Tongue (tissue), 2 donors: ENCODE results near the gene IRF2BP2. TPM values are rescaled to one million over a fixed set of nuclear protein-coding genes. Genes with fewer than 3 reads are reported as not detected.

Experiments used
- DNase-seq: peaks from one replicate; pipeline ENCODE4 v3.0.0-alpha.2; 2015
- total RNA-seq: library from RNA; depleted of rRNA; stranded (reverse); fragments of >200 nt; gene quantifications from one replicate; pipeline ENCODE4 v1.2.3, GENCODE V29; 2014

IRF2BP2 gene
- total RNA-seq, 1 donor from 2014 or later = 135 TPM

GRCh38 chr1:234612352-234613127, 2.6 kb upstream of the IRF2BP2 start:
- peak; percentile 97 for DNase-seq

GRCh38 chr1:234611847-234612351, 1.9 kb upstream of the IRF2BP2 start:
- DNase-seq = peak; percentile 56

- peak; percentile 90 for DNase-seq
These were observed 1.4 kb upstream of the IRF2BP2 start for GRCh38 chr1:234611225-234611846.

- DNase-seq = peak; percentile 98
These were observed 767 bp upstream of the IRF2BP2 start for GRCh38 chr1:234610666-234611224.

DNA sequence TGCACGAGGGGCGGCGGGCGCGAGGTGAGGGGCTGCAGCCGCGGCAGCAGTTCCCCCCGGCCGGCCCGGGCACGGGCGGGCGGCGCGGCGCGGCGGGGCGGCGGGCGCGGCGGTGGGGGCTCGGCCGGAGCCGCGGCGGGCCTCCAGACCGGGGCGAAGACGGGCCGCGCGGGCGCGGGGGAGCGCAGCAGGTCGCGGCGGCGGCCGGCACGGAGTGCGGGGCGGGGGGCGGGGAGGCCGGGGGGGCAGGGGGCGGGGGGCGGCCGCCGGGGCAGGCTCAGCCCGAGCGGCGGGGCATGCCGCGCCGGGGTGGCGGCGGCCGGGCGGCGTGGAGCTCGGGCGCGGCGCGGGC, 311 bp downstream of the IRF2BP2 start:
- no peak for DNase-seq

DNA sequence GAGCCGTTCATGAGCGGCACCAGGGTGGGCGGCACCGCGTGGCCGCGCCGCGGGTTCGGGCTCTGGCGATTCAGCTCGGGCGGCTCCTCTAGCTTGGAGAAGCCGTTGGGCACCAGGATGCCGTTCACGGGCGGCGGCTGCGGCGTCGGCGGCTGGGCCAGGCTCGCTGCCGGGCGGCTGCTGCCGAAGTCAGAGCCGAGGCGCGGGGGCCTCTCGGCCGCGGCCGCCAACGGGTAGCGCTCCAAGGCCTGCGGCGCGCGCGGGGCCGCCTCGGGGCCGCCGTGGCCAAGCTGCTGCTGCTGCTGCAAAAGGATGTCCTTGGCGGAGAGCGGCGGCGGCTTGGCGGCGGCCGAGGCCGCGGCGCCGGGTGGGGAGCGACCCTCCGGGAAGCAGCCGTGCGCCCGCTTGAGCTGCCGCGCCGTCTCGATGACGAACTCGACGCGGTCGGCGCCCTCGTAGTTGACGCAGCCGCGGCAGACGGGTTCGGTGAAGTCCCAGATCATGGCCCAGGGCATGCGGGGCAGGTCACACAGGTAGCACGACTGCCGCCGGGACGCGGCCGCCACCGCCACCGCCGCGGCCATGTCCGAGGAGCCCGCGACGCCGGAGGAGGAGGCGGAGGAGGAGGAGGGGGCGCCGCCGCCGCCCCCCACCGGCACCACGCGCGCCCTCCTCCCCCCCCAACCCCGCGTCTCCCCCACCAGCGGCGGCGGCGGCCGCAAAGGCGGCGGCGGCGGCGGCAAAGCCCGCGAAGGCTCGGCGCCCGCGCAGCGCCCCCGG, 877 bp downstream of the IRF2BP2 start:
- peak; percentile 62 for DNase-seq

DNA sequence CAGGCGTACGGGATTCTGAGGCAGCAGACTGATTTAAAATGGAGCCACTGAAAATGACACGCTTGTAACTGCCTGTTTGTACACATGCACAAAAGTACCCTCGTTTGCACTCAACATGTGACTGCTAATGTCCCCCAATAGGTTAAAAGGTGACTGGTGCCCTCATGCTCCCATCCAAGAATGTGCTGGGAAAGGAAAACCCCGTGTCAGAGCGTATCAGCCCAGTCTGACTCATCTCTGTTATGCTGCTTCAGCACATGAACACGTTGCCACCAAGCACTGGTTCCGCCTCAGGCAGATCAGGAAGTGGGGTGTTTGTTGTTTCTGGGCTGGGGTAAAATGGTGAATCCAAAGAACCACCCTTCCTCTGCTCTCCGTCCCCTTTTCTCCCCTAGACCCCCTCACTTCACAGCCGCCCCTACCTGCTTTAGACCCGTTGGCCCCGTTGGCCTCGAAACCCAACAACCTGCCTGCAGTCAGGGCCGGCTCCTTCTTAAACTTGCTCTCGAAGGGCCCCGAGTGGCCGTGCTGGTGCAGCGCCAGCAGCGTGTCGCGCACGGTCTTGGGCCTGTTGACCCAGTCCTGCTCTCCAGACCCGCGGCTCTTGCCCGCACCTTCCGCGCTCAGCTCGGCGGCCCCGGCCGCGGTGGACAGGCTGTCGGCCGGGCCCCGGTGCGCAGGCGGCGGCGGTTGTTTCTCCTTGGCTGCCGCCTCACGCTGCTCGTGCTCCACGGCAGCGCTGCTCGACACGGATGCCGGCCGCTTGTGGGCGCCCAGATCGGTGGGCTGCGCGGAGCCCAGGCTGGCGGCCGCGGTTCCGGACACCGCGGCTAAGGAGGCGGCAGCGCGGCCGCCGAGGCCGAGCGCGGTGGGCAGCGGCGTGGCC, 1.7 kb downstream of the IRF2BP2 start:
- peak; percentile 84 for DNase-seq

DNA sequence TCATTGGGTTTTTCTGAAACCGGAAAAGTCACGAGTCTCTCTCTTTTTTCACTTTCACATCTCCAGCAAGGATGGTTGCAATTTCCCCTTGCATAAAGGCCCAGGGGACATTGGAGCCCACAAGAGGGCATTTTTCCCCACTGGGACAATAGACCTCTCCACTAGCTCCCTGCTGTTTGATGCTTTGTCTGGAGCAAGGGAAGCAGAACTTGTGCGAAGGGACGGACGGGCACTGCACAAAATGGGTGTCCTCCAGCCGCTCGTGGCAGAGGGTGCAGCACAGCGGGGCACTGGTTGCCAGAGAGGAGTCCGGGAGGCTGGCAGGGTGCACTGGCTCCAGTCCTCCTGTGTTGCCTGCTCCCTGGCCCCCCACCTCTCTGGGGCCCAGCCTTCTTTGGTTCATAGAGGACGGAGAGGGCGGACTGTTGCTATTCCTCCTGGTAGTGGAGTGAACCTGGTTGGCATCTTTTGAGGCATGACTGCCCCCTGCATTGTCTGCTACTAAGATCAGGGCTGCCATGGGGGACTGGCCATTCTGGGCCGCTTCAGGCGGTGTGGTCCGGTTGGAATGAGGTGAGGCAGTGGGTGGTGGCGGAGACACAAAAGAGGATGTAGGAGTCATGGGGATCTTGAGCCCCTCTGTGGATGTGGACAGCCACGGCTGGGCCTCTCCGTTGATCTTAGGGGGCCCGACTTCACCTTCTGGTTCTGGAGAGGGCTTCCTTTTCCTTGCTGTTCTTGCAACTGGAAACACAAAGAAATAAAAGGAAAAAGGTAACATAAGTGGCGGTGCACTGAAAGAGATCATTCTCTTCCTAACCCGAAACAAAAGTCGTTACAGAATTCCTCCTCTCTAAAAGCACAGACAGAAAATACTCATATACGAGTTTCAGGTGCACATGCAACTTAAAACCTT, 2.6 kb downstream of the IRF2BP2 start:
- peak; percentile 65 for DNase-seq

DNA sequence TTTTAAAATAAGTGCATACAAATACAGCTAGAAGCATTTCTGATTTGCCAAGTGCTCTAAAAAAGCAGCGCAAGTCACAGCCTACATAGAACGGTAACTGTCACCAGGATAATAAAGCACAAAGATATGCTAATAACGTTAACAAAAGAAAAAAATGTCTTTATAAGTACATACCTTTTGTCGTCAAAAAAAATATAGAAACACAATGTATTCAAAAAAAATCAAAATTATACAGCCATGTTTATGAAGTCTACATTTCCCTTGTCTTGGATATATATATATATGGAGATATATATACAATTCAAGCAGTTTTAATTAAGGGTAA, 3.2 kb downstream of the IRF2BP2 start:
- DNase-seq = no peak

DNA sequence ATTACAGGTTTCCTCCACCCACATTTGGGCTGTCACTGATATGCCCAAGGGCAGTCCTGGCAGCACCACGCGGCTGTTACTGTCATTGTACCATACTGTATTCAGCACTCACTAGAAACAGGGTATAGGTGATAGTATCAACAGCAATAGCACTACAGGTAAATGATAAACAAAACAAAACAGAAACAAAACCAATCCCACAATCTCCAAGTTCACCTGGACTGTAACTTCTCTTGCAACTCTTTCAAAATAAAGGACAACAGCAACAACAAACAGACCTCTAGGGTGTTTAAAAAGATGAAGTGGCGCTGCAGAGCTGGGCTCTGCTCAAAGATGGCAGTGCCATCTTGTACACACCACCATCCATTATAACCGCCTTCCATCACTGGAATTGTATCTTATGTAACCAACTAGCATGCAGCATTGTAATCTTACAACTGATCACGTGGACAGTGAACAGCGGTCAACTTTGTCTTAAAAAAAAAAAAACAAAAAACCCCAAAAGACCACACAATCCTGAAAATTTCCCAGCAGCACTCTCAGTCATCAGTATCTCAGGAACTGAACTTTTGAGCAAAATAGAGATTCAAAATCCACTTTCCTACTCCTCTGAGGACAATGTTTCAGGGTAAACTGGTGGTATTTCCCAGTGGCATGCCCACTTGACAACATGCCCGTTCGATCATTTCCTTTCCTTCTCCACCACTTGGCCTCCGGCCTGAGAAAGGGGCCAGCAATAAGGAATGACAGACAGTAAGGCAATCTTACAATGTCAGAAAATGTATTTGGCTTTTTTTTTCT, 3.8 kb downstream of the IRF2BP2 start:
- DNase-seq = peak; percentile 76

DNA sequence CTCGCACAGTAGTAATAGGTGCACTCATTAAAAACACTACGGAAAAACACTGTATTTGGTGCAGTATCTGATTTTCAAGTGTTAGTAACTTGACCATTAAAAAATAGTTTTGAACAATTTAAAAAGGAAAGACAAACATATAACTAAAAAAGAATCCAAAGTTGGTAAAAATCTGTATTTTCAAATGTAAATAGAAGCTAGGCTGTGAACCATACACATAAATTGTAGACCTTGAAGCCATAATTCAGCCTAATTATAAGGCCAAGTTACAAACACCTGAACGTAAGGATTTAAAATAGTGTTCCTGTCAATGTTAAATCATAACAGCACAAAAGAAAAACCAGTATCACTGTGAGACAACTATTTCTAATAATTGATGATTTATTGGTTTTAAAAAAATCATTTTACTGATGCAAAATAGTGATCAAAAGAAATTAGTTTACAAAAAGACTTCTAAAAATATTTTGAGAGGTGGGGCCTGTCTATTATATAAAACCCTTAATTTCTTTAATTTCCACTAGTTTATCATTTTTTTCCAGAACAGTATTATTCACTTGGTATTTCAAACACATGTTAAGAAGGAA, 4.5 kb downstream of the IRF2BP2 start:
- peak; percentile 29 for DNase-seq

- DNase-seq = peak; percentile 63
These were observed 5.2 kb downstream of the IRF2BP2 start for GRCh38 chr1:234604495-234605398.

DNA sequence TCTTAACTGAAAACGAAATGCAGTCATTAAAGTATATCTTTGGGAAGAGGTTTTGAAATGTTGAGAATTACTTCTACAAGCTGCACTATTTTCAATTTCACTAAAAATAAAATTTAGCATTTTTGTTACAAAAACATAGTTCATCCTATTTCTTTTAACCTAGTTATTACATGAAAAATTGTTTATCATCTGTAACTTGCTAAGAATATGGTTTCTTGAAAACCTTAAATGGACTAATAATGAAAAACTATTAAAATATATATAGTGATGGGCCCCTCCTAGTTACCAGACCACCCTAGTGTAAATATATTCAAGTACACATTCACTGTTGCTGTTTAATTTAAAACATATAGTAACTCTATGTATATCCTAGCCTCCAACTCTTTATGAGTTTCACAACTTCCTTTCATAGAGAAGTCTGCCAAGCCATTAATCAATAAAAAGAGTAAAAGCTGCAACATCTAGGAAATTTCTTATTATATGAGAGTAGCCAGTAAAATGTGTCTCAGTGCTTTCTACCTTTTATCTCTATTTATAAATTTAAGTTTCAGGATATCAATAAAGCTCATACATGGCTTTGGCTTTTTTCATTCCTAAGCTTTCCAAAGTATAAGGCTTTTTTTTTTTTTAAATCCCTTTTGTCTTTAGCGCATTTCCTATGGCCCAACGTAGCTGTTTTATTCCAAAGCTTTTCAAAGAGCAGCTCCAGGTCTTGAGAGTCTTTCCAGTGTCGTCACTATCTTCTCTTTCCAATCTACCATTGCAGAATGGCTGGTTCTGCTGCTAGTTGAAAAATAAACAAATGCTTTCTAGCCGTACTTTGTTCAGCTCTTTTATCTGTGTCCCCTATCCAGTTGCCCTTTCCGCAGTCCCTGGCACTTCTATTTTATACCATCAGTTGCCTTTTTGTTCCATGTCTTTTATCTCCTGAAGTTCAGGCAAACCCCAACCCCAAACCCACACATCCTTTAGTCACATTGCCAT, 6.5 kb downstream of the IRF2BP2 start:
- peak; percentile 72 for DNase-seq

DNA sequence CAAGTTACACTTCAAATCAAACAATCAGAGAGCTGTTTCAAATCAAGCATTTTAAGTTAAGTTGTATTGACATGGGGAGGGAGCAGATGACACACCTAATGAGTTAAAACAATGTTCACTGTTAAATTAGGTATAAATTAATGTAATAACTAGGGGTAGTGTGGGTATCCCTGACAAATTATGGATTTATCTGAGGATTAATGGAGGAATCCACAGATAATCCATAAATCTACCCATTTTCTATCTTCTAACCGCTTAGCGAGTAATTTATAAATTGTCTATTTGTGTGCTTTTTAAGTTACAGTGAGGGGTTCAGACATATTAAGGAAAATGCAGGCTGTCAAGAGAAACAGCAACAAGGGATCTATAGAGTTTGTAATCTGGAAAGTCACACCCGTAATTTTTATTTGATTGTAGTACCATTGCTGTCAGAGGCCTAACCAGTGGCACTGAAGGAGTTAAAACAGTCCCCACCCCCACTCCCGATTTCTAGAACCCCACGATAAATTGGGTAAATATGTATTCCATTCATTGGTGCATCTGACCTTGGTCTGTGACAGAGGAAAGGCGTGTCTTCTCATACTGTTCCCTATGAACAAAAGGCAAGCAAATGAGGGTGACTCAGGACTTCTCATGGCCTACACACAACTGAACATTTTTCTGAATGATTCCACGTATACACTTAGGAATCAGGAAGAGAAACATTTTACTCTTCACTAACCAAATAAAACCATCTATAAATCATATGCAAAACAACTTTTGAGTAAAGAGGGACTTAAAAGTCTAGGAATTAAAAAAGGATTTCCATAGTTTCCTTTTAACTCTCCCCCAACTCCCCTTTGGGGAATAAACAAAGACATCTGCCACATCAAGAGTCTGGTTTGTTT, 7.4 kb downstream of the IRF2BP2 start:
- DNase-seq = peak; percentile 82

DNA sequence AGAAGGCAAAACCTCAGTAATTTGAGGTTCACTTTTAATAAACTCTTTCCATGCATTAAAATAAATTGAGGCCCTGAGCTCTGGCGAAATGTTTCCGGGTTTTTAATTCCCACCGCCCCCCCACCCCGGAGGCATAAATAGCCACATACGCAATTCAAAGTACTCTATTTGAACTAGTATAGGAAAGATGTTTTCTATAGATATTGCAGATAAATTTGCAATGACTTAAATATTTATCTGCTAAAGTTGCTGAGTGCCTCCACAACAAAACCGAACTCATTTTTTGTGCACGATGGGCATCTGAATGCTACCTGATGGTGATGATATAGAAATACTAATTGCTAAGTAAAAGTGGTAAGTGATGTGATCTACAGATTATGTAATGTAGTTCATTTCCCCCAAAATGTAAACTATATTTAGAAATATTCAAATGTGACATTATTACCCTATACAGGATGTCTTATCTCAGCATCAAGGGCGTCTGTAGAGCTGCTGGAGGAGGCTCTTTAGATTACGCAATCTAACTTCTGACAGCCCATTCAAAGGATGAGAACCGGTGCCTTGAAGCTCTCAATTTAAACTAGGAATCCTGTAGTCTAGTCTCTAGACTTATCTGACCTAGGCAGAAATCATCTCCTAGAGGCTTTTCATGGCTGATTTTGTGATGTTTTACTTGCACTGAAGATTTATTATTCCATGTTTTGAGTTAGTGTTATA, 8.5 kb downstream of the IRF2BP2 start:
- peak; percentile 41 for DNase-seq
